ENCODE data around the gene DUS2. TPM values are rescaled to one million over a fixed set of nuclear protein-coding genes. Genes with fewer than 3 reads are reported as not detected.
"Not testable (repeated sequence)": the region's sequence is repeated elsewhere in the genome, so short reads cannot be mapped to it uniquely, and the experiment has no call there.

The DUS2 gene
- total RNA-seq, 1 experiment from 2014 or later = 27.9 TPM

- Mint-ChIP-seq H3K27ac (0 out of 2 replicates have a peak overlapping the region, but pooled peaks have one; percentile 23), H3K4me1 (peaks cover 14% of the 10 kb centered on the region)
- CTCF ChIA-PET = interaction anchor here (0.6 kb wide), 1 partner anchor 193 kb away, joined by 3 read pairs; no protein-coding TSS in a partner anchor
Measured at GRCh38 chr16:68009157-68009735, 13.8 kb upstream of the DUS2 start.

DNA sequence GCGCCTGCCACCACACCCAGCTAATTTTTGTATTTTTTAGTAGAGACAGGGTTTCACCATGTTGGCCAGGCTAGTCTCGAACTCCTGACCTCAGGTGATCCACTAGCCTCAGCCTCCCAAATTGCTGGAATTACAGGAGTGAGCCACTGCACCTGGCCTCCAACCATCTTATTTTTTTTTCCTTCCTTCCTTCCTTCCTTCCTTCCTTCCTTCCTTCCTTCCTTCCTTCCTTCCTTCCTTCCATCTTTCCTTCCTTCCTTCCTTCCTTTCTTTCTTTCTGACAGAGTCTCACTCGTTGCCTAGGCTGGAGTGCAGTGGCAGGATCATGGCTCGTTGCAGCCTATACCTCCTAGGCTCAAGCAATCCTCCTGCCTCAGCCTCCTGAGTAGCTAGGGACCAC, 13.2 kb upstream of the DUS2 start:
- ATAC-seq; POLR2A ChIA-PET; H3K9me3 Mint-ChIP-seq; H3K36me3 Mint-ChIP-seq; H3K27me3 Mint-ChIP-seq (ENCODE audit: low read depth); H3K27ac Mint-ChIP-seq; DNase-seq (ENCODE audit: low spot score); H3K4me3 Mint-ChIP-seq: not testable (repeated sequence)
- H3K4me1 Mint-ChIP-seq = peaks cover 14% of the 10 kb centered on the region
- CTCF ChIA-PET = interaction anchor here (0.6 kb wide), 1 partner anchor 193 kb away, joined by 3 read pairs; no protein-coding TSS in a partner anchor

More at GRCh38 chr16:68009157-68009735, 13.8 kb upstream of the DUS2 start:
- ATAC-seq = peak; percentile 68
- TF ChIP-seq GTF2I (CRISPR knock-in tag; conservative IDR thresholded peaks at IDR 0.05) = no peak
- no peak for TF ChIP-seq ZNF121 (CRISPR knock-in tag; IDR thresholded peaks at IDR 0.05)
- TF ChIP-seq KAT7 (CRISPR knock-in tag; IDR thresholded peaks at IDR 0.05; ENCODE audit: borderline replicate concordance) = no peak
- TF ChIP-seq ZNF416 (CRISPR knock-in tag; IDR thresholded peaks at IDR 0.05) = no peak
- TF ChIP-seq ZNF396 (CRISPR knock-in tag; IDR thresholded peaks at IDR 0.05; ENCODE audit: borderline replicate concordance) = no peak
- TF ChIP-seq MXD4 (CRISPR knock-in tag; IDR thresholded peaks at IDR 0.05; ENCODE audit: borderline replicate concordance) = no peak
- no peak for TF ChIP-seq CDX4 (CRISPR knock-in tag; IDR thresholded peaks at IDR 0.05; ENCODE audit: borderline replicate concordance)
- TF ChIP-seq, protein P1, sequence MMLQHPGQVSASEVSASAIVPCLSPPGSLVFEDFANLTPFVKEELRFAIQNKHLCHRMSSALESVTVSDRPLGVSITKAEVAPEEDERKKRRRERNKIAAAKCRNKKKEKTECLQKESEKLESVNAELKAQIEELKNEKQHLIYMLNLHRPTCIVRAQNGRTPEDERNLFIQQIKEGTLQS (CRISPR knock-in tag; conservative IDR thresholded peaks at IDR 0.05) = no peak
- TF ChIP-seq, protein P2, sequence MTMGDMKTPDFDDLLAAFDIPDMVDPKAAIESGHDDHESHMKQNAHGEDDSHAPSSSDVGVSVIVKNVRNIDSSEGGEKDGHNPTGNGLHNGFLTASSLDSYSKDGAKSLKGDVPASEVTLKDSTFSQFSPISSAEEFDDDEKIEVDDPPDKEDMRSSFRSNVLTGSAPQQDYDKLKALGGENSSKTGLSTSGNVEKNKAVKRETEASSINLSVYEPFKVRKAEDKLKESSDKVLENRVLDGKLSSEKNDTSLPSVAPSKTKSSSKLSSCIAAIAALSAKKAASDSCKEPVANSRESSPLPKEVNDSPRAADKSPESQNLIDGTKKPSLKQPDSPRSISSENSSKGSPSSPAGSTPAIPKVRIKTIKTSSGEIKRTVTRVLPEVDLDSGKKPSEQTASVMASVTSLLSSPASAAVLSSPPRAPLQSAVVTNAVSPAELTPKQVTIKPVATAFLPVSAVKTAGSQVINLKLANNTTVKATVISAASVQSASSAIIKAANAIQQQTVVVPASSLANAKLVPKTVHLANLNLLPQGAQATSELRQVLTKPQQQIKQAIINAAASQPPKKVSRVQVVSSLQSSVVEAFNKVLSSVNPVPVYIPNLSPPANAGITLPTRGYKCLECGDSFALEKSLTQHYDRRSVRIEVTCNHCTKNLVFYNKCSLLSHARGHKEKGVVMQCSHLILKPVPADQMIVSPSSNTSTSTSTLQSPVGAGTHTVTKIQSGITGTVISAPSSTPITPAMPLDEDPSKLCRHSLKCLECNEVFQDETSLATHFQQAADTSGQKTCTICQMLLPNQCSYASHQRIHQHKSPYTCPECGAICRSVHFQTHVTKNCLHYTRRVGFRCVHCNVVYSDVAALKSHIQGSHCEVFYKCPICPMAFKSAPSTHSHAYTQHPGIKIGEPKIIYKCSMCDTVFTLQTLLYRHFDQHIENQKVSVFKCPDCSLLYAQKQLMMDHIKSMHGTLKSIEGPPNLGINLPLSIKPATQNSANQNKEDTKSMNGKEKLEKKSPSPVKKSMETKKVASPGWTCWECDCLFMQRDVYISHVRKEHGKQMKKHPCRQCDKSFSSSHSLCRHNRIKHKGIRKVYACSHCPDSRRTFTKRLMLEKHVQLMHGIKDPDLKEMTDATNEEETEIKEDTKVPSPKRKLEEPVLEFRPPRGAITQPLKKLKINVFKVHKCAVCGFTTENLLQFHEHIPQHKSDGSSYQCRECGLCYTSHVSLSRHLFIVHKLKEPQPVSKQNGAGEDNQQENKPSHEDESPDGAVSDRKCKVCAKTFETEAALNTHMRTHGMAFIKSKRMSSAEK (CRISPR knock-in tag; IDR thresholded peaks at IDR 0.05; ENCODE audit: borderline replicate concordance) = no peak
- no peak for TF ChIP-seq E2F5 (CRISPR knock-in tag; IDR thresholded peaks at IDR 0.05)
- no peak for TF ChIP-seq ARID4B (CRISPR knock-in tag; IDR thresholded peaks at IDR 0.05; ENCODE audit: borderline replicate concordance)
- no peak for TF ChIP-seq TEAD4 (CRISPR knock-in tag; IDR thresholded peaks at IDR 0.05)
- no peak for TF ChIP-seq RELA (CRISPR knock-in tag; IDR thresholded peaks at IDR 0.05; ENCODE audit: borderline replicate concordance)
- DNase-seq (ENCODE audit: low spot score) = no peak
- Mint-ChIP-seq H3K36me3 (no peaks in the 10 kb centered on the region), H3K27me3 (ENCODE audit: low read depth) (no peaks in the 10 kb centered on the region; the same call in 1 of the 2 replicates), H3K4me3 (no peak overlapping the region), H3K9me3 (no peaks in the 10 kb centered on the region)
- POLR2A ChIA-PET = no interaction called here
